Measurements from ENCODE around the gene AHCY. TPM values are rescaled to one million over a fixed set of nuclear protein-coding genes. Genes with fewer than 3 reads are reported as not detected.
"Not testable (repeated sequence)": the region's sequence is repeated elsewhere in the genome, so short reads cannot be mapped to it uniquely, and the experiment has no call there.

The AHCY gene
- total RNA-seq, 1 donor from 2014 or later: 342 TPM

DNA sequence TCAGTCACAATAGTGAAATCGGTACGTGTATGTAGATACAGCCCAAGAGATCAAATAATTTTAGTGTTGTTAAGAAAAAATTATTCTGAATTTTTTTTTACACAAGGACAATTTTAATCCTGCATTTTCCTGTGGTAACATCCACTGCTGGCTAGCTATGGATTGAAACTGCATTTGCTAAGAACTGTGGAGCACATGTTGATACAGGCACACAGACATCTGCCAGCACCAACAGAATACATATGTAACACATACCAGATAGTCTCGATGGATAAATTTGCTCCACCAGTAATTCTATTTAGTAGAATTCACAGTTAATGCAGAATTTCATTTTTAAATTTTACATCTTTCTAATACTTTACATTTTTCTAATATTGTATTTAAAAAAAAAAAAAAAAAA lies 59.8 kb downstream of the AHCY start:
- no peak overlapping the region for H3K4me3 Mint-ChIP-seq
- DNase-seq (ENCODE audit: extremely low spot score, unreplicated experiment): no peak
- H3K27ac Mint-ChIP-seq: no peak overlapping the region
- no peaks in the 10 kb centered on the region for H3K36me3 Mint-ChIP-seq
- peaks cover 4% of the 10 kb centered on the region for H3K9me3 Mint-ChIP-seq
- peaks cover 27% of the 10 kb centered on the region for H3K4me1 Mint-ChIP-seq (ENCODE audit: unreplicated experiment)
- H3K27me3 Mint-ChIP-seq: peaks cover 5% of the 10 kb centered on the region
- TF ChIP-seq, protein P1, sequence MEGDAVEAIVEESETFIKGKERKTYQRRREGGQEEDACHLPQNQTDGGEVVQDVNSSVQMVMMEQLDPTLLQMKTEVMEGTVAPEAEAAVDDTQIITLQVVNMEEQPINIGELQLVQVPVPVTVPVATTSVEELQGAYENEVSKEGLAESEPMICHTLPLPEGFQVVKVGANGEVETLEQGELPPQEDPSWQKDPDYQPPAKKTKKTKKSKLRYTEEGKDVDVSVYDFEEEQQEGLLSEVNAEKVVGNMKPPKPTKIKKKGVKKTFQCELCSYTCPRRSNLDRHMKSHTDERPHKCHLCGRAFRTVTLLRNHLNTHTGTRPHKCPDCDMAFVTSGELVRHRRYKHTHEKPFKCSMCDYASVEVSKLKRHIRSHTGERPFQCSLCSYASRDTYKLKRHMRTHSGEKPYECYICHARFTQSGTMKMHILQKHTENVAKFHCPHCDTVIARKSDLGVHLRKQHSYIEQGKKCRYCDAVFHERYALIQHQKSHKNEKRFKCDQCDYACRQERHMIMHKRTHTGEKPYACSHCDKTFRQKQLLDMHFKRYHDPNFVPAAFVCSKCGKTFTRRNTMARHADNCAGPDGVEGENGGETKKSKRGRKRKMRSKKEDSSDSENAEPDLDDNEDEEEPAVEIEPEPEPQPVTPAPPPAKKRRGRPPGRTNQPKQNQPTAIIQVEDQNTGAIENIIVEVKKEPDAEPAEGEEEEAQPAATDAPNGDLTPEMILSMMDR (conservative IDR thresholded peaks at IDR 0.05): no peak

DNA sequence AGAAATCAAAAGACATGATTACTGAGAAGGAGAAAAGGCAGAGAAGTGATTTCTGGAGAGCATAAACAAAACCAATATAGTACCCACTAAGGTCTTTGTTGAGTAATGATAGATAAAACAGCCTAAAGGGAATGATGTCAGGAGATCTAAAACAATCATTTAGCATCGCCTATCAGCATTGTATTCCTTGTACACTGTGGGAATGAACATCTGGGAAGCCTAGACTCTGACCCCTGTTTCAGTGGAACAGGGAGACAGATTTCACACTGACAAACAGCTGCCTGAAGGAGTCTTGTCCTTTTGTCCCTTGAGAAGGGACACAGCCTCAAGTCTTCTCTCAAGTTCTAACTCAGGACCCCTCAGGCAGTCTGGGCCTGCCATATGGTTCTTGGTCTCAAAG lies 60.3 kb downstream of the AHCY start:
- H3K4me1 Mint-ChIP-seq (ENCODE audit: unreplicated experiment): peaks cover 27% of the 10 kb centered on the region
- no peak overlapping the region for H3K27ac Mint-ChIP-seq
- peaks cover 4% of the 10 kb centered on the region for H3K9me3 Mint-ChIP-seq
- peak; percentile 32 for DNase-seq (ENCODE audit: extremely low spot score, unreplicated experiment)
- H3K36me3 Mint-ChIP-seq: no peaks in the 10 kb centered on the region
- TF ChIP-seq, protein P1 (conservative IDR thresholded peaks at IDR 0.05): no peak
- H3K4me3 Mint-ChIP-seq: no peak overlapping the region
- H3K27me3 Mint-ChIP-seq: peaks cover 5% of the 10 kb centered on the region

DNA sequence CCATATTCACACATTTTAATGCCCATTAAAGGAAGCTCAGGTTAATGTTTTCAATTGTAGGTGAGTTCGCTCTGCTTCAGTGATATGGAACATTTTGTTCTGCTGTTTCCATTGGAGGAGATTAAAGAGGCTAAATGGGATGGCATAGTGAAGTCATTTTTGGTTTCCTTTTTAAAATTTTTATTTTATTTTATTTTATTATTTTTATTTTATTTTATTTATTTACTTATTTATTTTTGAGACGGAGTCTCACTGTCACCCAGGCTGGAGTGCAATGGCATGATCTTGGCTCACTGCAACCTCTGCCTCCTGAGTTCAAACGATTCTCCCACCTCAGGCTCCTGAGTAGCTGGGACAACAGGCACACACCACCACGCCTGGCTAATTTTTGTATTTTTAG lies 61.1 kb downstream of the AHCY start:
- not testable (repeated sequence) for H3K9me3 Mint-ChIP-seq; DNase-seq (ENCODE audit: extremely low spot score, unreplicated experiment); H3K4me3 Mint-ChIP-seq; H3K36me3 Mint-ChIP-seq; H3K27ac Mint-ChIP-seq; H3K27me3 Mint-ChIP-seq
- H3K4me1 Mint-ChIP-seq (ENCODE audit: unreplicated experiment): peaks cover 27% of the 10 kb centered on the region

DNA sequence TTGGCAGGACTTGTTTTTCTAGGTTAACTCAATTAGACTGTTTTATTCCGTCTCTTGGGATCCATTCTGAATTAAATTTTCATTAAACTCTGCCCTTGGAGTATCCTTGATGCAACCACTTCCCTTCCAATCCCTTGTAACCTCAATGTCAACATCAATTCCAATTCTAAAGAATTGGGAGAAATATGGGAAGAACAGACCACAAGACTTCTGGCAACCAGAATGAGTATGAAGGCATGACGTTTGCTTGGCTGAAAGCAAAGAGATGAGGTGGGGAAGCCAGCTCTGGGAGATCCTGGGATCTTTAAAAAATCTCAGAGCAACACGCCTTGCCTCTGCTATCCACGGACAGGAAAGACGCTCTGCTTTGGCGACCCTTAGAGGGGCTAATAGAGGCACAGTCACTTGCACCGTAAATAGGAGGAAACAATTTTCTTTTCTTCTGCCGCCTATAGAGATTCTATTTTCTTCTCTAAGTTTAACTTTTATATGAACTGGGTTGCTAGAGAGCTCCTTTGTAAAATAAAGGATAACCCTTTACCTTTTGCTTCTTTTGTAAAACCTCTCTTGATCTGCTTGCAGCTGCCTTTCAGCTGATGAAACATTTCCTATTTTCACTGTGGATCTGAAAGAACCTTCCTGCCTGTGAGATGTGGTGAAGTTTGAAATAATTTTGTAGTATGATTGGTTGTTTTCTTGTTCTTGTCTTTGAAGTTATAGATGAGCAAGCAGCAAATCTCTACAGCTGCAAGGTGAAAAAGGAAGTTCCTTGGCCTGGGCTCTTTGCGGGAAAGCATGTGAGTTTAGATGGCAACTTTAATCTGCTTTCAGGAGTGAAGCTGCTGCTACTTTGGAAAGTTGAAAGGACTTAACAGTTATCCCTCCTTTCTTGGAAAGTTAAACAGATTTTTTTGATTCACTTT lies 62.2 kb downstream of the AHCY start, which contains the start of gene ASIP:
Gene ASIP (plus strand): TSS at position 731 of the 923 bp plus-strand sequence. CDS start 18,952 bp downstream, outside the sequence.
- Mint-ChIP-seq H3K9me3 (peaks cover 10% of the 10 kb centered on the region), H3K36me3 (no peaks in the 10 kb centered on the region), H3K27me3 (peaks cover 5% of the 10 kb centered on the region), H3K4me1 (ENCODE audit: unreplicated experiment) (peaks cover 24% of the 10 kb centered on the region), H3K27ac (no peak within 1 kb of the TSS), H3K4me3 (no peak within 1 kb of the TSS)
- DNase-seq (ENCODE audit: extremely low spot score, unreplicated experiment): peak; percentile 29
- TF ChIP-seq, protein P1 (conservative IDR thresholded peaks at IDR 0.05): no peak

DNA sequence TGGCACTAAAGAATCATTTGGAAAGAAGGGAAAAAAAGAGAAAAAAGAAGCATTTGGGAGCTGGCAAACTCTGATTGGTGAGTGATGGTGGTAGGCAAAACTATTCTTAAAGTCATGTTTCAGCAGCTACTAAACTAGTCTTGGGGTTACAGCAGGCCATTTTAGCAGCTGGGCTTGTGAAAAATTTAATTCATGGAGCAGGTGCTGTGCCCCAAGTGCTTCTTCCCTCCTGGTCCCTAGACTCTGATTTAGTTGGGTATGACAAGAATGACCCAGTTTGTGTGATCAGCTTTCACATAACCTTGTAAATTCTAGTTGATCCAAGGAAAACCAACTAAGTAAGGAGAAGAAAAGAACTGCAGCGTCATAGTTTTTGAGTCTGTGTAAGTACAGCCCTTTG lies 63.0 kb downstream of the AHCY start:
- TF ChIP-seq, protein P1 (conservative IDR thresholded peaks at IDR 0.05): no peak
- Mint-ChIP-seq H3K9me3 (peaks cover 10% of the 10 kb centered on the region), H3K27me3 (peaks cover 5% of the 10 kb centered on the region), H3K27ac (no peak overlapping the region), H3K4me3 (no peak overlapping the region), H3K36me3 (no peaks in the 10 kb centered on the region), H3K4me1 (ENCODE audit: unreplicated experiment) (peaks cover 21% of the 10 kb centered on the region)
- DNase-seq (ENCODE audit: extremely low spot score, unreplicated experiment): peak; percentile 16

DNA sequence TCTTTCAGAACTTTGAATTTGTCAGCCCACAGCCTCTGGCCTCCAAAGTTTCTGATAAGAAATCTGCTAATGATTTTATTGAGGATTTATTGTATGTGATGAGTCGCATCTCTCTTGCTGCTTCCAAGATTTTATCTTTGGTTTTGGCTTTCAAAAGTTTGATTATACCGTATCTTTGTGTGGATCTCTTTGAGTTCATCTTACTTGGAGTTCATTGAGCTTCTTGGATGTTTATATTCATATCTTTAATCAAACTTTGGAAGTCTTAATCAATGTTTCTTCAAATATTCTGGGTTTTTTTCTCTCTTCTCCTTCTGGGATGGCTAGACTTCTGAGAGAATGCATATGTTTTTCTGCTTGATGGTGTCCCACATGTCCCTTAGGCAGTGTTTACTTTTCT lies 65.2 kb downstream of the AHCY start:
- H3K4me1 Mint-ChIP-seq (ENCODE audit: unreplicated experiment): peaks cover 17% of the 10 kb centered on the region
- DNase-seq (ENCODE audit: extremely low spot score, unreplicated experiment): no peak
- TF ChIP-seq, protein P1 (conservative IDR thresholded peaks at IDR 0.05): no peak
- H3K9me3 Mint-ChIP-seq: peaks cover 10% of the 10 kb centered on the region
- H3K4me3 Mint-ChIP-seq: no peak overlapping the region
- H3K36me3 Mint-ChIP-seq: no peaks in the 10 kb centered on the region
- peaks cover 5% of the 10 kb centered on the region for H3K27me3 Mint-ChIP-seq
- no peak overlapping the region for H3K27ac Mint-ChIP-seq

Measured in type B pancreatic cell (in vitro differentiated cells).